KMS-11 (cell line): ENCODE data around the gene TCF7L1.

ENCODE experiments used
- H2AFZ ChIP-seq: fragments of 200-600 bp; sonication (generic); 2 replicates; pipeline ENCODE4 v1.6.1; 2016; ENCODE audit warnings: antibody characterized with exemption, mixed run types, low read depth
- H3K27ac ChIP-seq: fragments of 200-600 bp; sonication (generic); 2 replicates; pipeline ENCODE4 v1.6.1; 2016; ENCODE audit warnings: mild to moderate bottlenecking, mixed run types
- H3K27me3 ChIP-seq: fragments of 200-600 bp; sonication (generic); 2 replicates; pipeline ENCODE4 v1.6.1; 2017; ENCODE audit warnings: mild to moderate bottlenecking, low read depth, mixed run types, moderate library complexity; ENCODE audit not compliant: insufficient read depth
- H3K36me3 ChIP-seq: fragments of 200-600 bp; sonication (generic); 2 replicates; pipeline ENCODE4 v1.6.1; 2017; ENCODE audit warnings: mild to moderate bottlenecking, mixed run types; ENCODE audit not compliant: insufficient read depth
- H3K4me1 ChIP-seq: fragments of 200-600 bp; sonication (generic); 2 replicates; pipeline ENCODE4 v1.6.1; 2016; ENCODE audit warnings: mild to moderate bottlenecking, low read depth, mixed run types; ENCODE audit not compliant: poor library complexity, severe bottlenecking
- H3K4me2 ChIP-seq: fragments of 200-600 bp; sonication (generic); 2 replicates; pipeline ENCODE4 v1.7.0; 2016; ENCODE audit warnings: mild to moderate bottlenecking, mixed run types
- H3K4me3 ChIP-seq: fragments of 200-600 bp; sonication (generic); IDR thresholded peaks from 2 replicates; pipeline ENCODE4 v1.6.1; 2017; ENCODE audit warnings: low read depth, low read length, mixed read lengths; ENCODE audit not compliant: insufficient read depth
- H3K79me2 ChIP-seq: fragments of 200-600 bp; sonication (generic); 2 replicates; pipeline ENCODE4 v1.6.1; 2016; ENCODE audit warnings: low read depth, mixed run types; ENCODE audit not compliant: insufficient read depth
- H3K9ac ChIP-seq: fragments of 200-600 bp; sonication (generic); 2 replicates; pipeline ENCODE4 v1.6.1; 2016; ENCODE audit warnings: mild to moderate bottlenecking, mixed run types
- H4K20me1 ChIP-seq: fragments of 200-600 bp; sonication (generic); 2 replicates; pipeline ENCODE4 v1.6.1; 2016; ENCODE audit warnings: mild to moderate bottlenecking, mixed run types; ENCODE audit not compliant: insufficient read depth
- TF ChIP-seq, protein P1 (sequence below): fragments of 200-600 bp; sonication (generic); conservative IDR thresholded peaks from 2 replicates; pipeline ENCODE4 v1.6.1; 2017; ENCODE audit warnings: low read depth, mild to moderate bottlenecking, antibody characterized with exemption, low read length, moderate library complexity, mixed read lengths

The TCF7L1 gene

GRCh38 chr2:85278361-85278760, 145.2 kb downstream of the TCF7L1 start:
- no peaks in the 10 kb centered on the region for H3K4me1 ChIP-seq
- H3K27ac ChIP-seq, result no peak overlapping the region
- H4K20me1 ChIP-seq, result no peaks in the 10 kb centered on the region
- H2AFZ ChIP-seq, result no peak overlapping the region
- TF ChIP-seq, protein P1, sequence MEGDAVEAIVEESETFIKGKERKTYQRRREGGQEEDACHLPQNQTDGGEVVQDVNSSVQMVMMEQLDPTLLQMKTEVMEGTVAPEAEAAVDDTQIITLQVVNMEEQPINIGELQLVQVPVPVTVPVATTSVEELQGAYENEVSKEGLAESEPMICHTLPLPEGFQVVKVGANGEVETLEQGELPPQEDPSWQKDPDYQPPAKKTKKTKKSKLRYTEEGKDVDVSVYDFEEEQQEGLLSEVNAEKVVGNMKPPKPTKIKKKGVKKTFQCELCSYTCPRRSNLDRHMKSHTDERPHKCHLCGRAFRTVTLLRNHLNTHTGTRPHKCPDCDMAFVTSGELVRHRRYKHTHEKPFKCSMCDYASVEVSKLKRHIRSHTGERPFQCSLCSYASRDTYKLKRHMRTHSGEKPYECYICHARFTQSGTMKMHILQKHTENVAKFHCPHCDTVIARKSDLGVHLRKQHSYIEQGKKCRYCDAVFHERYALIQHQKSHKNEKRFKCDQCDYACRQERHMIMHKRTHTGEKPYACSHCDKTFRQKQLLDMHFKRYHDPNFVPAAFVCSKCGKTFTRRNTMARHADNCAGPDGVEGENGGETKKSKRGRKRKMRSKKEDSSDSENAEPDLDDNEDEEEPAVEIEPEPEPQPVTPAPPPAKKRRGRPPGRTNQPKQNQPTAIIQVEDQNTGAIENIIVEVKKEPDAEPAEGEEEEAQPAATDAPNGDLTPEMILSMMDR, result no peak
- H3K27me3 ChIP-seq, result no peaks in the 10 kb centered on the region
- no peak overlapping the region for H3K4me2 ChIP-seq
- no peaks in the 10 kb centered on the region for H3K36me3 ChIP-seq
- no peak overlapping the region for H3K9ac ChIP-seq
- no peak overlapping the region for H3K4me3 ChIP-seq
- no peaks in the 10 kb centered on the region for H3K79me2 ChIP-seq

GRCh38 chr2:85281553-85281952, 148.4 kb downstream of the TCF7L1 start:
- Histone ChIP-seq H3K36me3 (no peaks in the 10 kb centered on the region), H3K27ac (no peak overlapping the region), H3K9ac (no peak overlapping the region), H3K79me2 (no peaks in the 10 kb centered on the region), H3K4me3 (no peak overlapping the region), H3K4me1 (no peaks in the 10 kb centered on the region), H3K27me3 (no peaks in the 10 kb centered on the region), H3K4me2 (no peak overlapping the region), H2AFZ (no peak overlapping the region), H4K20me1 (no peaks in the 10 kb centered on the region)
- TF ChIP-seq, protein P1, result no peak

- Histone ChIP-seq H2AFZ (no peak overlapping the region), H3K9ac (no peak overlapping the region), H3K36me3 (no peaks in the 10 kb centered on the region), H3K4me3 (no peak overlapping the region), H3K79me2 (no peaks in the 10 kb centered on the region), H3K27me3 (no peaks in the 10 kb centered on the region), H3K4me2 (no peak overlapping the region), H4K20me1 (no peaks in the 10 kb centered on the region), H3K27ac (no peak overlapping the region), H3K4me1 (no peaks in the 10 kb centered on the region)
- TF ChIP-seq, protein P1, result no peak
These were observed 149.7 kb downstream of the TCF7L1 start for GRCh38 chr2:85282914-85283313.

DNA sequence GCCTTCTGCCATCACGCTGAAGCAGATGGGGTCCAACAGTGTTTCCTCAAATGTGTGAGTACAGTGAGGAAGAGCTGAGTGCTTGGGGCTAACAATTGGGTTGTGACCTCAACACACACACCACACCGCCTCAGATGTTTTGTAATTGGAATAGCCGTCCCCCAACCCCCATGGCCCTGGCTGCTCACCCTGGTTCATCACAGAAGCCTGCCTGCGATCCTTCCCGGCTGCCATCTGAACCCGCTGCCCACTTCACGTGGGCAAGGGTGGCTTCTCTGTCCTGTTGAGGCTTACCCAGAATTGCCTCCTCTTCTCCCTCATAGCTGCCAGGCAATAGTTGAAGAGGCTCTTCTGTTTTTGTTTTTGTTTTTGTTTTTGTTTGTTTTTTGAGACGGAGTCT, 150.4 kb downstream of the TCF7L1 start:
- no peak overlapping the region for H3K4me3 ChIP-seq
- no peaks in the 10 kb centered on the region for H3K27me3 ChIP-seq
- no peak overlapping the region for H2AFZ ChIP-seq
- no peaks in the 10 kb centered on the region for H4K20me1 ChIP-seq
- TF ChIP-seq, protein P1, result no peak
- H3K9ac ChIP-seq, result no peak overlapping the region
- H3K4me1 ChIP-seq, result no peaks in the 10 kb centered on the region
- no peak overlapping the region for H3K27ac ChIP-seq
- no peak overlapping the region for H3K4me2 ChIP-seq
- no peaks in the 10 kb centered on the region for H3K36me3 ChIP-seq
- H3K79me2 ChIP-seq, result no peaks in the 10 kb centered on the region
